Fibroblast of peridontal ligament (primary cell): ENCODE measurements around the gene CCDC171.
"Not testable (repeated sequence)": the region's sequence is repeated elsewhere in the genome, so short reads cannot be mapped to it uniquely, and the experiment has no call there.

Source experiments
- DNase-seq: peaks from one replicate; pipeline ENCODE4 v3.0.0-alpha.2; 2010; ENCODE audit errors: extremely low read depth

CCDC171 gene

DNA sequence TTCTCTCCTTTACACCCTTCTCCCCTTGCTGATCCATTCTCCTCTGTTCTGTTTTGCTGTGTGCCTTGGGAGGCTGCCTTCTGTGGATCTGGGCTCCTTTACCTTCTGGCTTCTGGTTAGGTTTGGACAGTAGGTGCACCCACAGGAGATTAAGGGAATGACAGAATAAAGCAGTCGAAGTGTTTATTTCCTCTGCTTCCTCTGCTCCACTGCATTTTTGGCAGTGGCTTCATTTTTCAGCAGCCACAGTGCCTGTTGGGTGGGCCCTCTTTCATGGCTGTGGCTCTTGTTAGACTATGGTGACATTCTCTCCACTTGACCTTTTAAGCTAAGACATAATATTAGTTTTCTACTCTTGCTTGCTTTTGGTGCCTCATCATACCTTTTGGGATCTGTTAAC, 144.1 kb downstream of the CCDC171 start:
- no peak for DNase-seq

DNA sequence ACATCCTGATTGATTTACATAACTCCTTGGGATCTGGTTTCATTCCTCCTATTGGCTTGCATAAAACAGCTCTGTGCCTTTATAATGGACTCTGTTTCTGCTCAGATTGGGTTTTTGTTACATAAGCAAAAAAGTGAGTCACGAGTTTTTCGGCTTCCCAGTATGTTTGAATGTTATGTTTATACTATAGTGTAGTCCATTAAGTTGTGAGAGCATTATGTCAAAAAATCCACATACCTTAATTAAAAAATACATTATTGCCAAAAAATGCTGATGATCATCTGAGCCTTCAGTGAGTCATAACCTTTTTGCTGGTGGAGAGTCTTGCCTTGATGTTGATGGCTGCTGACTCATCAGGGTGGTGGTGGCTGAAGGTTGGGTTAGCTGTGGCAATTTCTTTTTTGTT, 144.6 kb downstream of the CCDC171 start:
- peak; percentile 96 for DNase-seq

DNA sequence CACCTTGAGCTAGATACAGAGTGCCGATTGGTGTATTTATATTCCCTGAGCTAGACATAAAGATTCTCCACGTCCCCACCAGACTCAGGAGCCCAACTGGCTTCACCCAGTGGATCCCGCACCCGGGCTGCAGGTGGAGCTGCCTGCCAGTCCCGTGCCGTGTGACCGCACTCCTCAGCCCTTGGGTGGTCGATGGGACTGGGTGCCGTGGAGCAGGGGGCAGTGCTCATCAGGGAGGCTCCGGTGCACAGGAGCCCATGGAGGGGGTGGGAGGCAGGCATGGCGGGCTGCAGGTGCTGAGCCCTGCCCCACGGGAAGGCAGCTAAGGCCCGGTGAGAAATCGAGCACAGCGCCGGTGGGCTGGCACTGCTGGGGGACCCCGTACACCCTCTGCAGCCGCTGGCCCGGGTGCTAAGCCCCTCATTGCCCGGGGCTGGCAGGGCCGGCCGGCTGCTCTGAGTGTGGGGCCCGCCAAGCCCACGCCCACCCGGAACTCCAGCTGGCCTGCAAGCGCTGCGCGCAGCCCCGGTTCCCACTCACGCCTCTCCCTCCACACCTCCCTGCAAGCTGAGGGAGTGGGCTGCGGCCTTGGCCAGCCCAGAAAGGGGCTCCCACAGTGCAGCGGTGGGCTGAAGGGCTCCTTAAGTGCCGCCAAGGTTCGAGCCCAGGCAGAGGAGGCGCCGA, 147.2 kb downstream of the CCDC171 start:
- not testable (repeated sequence) for DNase-seq

GRCh38 chr9:15707000-15707399, 154.2 kb downstream of the CCDC171 start:
- no peak for DNase-seq

GRCh38 chr9:15711531-15711930, 158.7 kb downstream of the CCDC171 start:
- peak; percentile 42 for DNase-seq

DNA sequence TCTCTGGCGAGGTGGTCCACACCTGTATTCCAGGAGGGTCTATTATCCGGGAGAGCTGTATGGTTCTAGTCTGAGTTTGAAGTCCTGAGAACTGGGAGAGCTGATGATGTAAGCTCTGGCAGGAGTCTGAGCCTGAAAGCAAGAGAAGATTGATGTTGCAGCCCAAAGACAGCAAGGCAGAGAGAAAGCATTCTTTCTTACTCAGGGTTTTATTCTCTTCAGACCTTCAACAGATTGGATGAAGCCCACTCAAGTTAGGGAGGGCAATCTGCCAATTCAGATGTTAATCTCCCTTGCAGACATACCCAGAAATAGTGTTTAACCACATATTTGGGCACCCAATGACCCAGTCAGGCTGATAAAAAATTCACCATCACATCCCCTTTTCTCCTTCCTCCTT, 159.1 kb downstream of the CCDC171 start:
- peak; percentile 42 for DNase-seq

- DNase-seq, result peak; percentile 67
Observed at GRCh38 chr9:15714746-15715145, 161.9 kb downstream of the CCDC171 start.

- no peak for DNase-seq
Observed at GRCh38 chr9:15717290-15717967, 164.6 kb downstream of the CCDC171 start.

DNA sequence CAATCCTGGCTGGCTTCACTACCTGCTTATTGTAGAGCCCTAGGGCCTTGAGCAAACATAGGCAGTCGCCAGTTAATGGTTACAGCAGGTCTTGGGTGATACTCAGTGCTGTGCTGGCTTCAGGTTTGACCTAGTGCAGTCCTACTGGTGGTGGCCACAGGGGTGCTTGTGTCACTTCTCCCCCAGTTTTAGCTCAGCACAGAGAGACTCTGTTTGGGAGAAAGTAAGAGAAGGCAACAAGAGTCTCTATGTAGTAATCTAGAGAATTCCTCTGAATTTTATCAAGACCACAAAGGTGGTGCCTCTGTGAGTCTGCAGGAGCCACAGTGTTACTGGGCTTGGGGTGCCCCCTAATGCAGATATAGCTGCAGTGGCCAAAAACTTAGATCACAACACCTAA, 165.6 kb downstream of the CCDC171 start:
- DNase-seq, result no peak

DNA sequence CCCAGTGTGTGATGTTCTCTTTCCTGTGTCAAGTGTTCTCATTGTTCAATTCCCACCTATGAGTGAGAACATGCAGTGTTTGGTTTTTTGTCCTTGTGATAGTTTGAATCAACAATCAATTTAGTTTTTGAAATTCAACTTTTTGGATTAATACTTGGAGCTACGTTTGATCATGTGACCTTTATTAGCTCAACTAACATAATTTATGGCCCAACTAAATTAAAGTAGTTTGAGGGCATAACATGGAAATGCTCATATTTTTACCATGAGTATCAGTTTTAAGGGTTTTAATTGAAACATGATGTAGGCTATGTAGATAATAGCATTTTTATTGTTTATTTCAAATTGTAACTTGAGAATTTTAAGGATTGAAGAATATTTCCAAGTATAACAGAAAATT, 168.0 kb downstream of the CCDC171 start:
- peak; percentile 54 for DNase-seq

- no peak for DNase-seq
Observed at GRCh38 chr9:15722888-15723287, 170.0 kb downstream of the CCDC171 start.

DNA sequence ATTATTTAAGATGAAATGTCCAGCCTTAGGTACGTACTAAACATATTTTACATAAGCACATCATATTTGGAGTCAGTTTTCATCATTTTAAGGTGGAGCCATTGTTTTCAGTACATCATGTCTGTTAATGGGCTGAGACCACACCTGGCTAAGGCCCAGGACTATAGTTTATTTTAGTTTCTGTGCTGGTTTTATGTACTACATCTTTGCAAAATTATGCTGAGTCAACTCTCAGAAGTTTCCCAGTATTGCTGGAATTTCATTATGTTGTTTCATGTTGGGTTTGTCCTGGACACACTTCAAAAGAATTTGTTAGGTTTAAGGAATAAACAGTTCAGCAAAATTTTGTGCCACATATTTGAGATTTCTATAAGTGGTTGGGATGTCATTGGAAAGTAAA, 171.2 kb downstream of the CCDC171 start:
- DNase-seq, result peak; percentile 87

GRCh38 chr9:15724612-15725011, 171.8 kb downstream of the CCDC171 start:
- no peak for DNase-seq

- DNase-seq, result peak; percentile 97
Observed at GRCh38 chr9:15725953-15726352, 173.1 kb downstream of the CCDC171 start.

DNA sequence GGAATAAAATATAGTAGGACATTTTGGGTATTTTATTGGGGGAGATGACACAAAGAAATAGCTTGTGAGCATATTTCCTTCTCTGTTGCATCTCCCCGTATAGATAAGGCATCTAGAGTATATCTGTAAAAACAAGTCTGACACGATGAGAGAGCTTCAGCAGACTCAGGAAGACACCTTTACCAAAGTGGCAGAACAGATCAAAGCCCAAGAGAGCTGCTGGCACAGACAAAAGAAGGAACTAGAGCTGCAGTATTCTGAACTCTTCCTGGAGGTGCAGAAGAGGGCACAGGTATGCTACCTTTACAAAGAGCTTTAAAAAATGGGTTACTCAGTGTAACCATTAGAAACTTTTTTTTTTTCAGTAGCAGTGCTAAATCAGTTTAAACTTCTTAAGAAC, 176.7 kb downstream of the CCDC171 start:
- no peak for DNase-seq

DNA sequence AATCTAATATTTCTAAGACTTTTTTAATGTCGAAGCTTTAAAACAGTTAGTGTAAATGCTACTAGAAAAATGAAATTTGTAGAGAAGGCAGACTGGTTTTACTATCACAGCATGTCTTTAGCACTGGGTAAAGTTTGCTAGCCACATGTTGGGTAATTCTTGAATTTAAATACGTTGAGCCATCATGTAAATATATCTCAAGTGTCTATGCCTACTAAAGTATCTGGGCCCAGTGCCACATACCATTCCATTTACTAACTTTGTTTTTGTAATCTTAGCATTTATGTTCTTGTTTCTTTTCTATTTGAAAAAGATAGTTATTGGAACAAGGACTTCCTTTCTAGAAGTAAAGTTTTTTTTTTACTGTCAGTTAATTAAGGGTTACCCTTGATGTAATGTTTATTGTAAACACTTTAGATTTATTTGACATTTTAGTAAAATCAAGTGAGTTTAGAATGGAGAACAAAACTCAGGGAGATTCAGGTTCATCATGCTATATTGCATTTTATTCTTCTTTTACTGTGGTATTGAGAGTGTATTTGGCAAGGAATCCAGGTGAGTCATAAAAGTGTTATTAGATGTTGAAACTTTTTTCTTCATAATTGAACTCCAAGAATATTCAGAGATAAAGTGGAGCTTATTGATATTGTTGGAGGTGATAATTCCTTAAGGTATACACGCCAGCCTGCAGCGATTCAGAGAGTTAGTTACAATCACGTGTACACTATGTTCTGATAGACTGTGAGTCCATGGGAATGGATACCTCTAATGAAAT, 182.4 kb downstream of the CCDC171 start:
- peak; percentile 98 for DNase-seq

DNA sequence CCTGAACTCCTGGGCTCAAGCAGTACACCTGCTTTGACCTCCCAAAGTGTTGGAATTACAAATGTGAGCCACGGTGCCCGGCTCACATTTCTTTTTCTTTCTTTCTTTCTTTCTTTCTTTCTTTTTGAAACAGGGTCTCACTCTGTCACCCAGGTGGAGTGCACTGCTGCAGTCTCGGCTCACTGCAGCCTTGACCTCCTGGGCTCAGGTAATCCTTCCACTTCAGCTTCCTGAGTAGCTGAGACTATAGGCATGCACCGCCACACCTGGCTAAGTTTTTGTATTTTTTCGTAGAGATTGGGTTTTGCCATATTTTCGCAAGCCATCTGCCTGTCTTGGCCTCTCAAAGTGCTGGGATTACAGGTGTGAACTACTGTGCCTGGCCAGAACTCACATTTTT, 183.7 kb downstream of the CCDC171 start:
- no peak for DNase-seq

DNA sequence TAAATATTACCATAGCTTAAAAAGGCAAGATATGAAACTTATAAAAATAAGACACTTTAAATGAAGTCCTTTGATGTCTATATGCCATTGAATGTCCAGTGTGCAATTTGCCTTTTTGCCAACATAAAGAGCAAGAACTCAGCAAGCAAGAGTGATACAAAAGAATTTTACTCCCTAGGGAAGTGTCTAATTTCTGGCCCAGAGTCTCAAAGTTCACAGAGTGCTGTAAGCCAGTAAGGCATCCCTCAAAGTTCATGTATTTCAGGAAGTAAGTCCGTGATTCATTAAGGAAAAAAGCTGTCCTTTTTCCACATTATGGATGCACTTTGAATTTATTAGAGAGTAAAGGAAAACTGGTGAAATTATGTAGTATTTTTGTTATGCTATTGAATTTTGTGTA, 185.2 kb downstream of the CCDC171 start:
- DNase-seq, result peak; percentile 65

DNA sequence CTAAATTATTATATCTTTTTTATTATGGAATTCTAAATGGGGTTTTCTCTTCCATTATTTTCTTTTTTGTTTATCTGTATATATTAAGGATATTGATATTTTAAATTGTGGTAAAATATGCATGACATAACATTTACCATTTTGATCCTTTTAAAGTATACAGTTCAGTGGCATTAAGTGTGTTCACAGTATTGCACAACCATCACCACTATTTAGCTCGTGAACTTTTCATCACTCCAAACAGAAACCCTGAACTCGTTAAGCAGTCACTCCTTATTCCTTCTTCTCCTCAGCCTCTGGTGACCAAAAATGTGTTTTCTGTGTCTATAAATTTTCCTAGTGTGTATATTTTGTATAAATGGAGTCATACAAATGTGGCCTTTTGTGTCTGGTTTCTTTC, 188.2 kb downstream of the CCDC171 start:
- no peak for DNase-seq

DNA sequence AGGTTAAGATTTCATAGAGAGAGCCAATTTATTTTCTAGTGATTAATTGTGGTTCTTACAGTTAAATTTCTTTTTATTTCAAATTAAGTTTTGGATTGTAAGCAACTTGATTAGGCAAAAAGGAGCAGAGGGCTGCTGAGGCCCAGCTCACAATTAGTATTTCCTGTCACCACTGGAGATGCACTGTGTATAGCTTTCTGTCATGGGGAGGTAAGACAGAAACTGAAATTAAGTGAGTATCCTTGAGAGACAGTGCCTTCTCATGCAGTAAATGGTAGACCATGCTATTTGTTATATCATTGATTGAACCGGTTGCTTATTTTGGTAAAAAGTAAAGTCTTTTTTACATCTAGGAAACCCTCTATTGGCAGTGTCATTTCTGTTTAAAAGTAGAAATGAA, 190.7 kb downstream of the CCDC171 start:
- DNase-seq, result no peak

GRCh38 chr9:15744196-15744595, 191.4 kb downstream of the CCDC171 start:
- DNase-seq, result no peak

DNA sequence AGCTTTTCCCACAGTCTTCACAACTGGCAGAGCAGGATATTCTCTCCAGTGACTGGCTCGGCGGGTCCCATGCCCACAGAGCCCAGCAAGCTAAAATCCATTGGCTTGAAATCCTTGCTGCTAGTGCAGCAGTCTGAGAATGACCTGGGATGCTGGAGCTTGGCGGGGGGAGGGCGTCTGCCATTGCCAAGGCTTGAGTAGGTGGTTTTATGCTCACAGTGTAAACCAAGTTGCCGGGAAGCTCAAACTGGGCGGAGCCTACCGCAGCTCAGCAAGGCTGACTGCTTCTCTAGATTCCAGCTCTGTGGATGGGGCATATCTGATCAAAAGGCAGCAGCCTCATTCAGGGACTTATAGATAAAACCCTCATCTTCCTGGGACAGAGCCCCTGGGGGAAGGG, 194.1 kb downstream of the CCDC171 start:
- DNase-seq, result no peak

- peak; percentile 79 for DNase-seq
Observed at GRCh38 chr9:15755660-15756059, 202.8 kb downstream of the CCDC171 start.
